Epithelial cell of proximal tubule (primary cell): ENCODE data around the gene RAPGEF4. TPM values are rescaled to one million over a fixed set of nuclear protein-coding genes. Genes with fewer than 3 reads are reported as not detected.

Experiments
- DNase-seq: peaks from one replicate; pipeline ENCODE4 v3.0.0-alpha.2; 2011; ENCODE audit warnings: low read depth
- H3K4me3 ChIP-seq: 2 replicates; pipeline ENCODE4 v1.5.1; 2011; ENCODE audit warnings: low read depth, mild to moderate bottlenecking, low read length
- total RNA-seq: library from RNA; depleted of rRNA; stranded (reverse); fragments of >200 nt; gene quantifications from 2 replicates; pipeline ENCODE4 v1.2.3, GENCODE V29; 2015
- TF ChIP-seq, protein P1 (sequence below): conservative IDR thresholded peaks from 2 replicates; pipeline ENCODE4 v1.5.1; 2012; ENCODE audit warnings: low read depth, mild to moderate bottlenecking, low read length

RAPGEF4 gene
- total RNA-seq, 1 donor from 2014 or later, result 0.81 TPM

DNA sequence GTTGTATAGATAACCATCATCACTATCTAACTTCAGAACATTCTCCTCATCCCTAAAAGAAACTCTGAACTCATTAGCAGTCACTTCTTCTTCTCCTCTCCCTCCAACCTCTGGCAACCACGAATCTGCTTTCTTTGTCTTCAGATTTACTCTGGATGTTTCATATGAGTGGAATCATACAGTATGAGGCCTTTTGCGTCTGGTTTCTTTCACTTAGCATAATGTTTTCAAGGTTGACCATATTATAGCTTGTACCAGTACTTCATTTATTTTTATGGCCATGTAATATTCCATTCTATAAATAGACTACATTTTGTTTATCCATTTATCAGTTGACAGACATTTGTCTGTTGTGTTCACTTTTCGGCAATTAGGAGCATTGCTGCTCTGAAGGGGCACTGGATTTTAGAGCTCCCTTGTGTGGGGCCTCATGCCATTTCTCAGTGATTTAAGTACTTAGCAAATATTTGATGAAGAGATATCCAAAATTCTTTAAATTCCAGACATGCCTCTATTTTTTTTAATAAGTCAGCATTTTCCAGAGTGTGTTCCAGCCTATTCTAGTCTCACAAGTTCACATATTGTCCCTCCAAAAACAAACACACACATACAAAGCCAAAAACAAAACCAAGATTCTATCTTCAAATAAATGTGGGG, 317.5 kb downstream of the RAPGEF4 start:
- H3K4me3 ChIP-seq, result no peak overlapping the region
- TF ChIP-seq, protein P1, sequence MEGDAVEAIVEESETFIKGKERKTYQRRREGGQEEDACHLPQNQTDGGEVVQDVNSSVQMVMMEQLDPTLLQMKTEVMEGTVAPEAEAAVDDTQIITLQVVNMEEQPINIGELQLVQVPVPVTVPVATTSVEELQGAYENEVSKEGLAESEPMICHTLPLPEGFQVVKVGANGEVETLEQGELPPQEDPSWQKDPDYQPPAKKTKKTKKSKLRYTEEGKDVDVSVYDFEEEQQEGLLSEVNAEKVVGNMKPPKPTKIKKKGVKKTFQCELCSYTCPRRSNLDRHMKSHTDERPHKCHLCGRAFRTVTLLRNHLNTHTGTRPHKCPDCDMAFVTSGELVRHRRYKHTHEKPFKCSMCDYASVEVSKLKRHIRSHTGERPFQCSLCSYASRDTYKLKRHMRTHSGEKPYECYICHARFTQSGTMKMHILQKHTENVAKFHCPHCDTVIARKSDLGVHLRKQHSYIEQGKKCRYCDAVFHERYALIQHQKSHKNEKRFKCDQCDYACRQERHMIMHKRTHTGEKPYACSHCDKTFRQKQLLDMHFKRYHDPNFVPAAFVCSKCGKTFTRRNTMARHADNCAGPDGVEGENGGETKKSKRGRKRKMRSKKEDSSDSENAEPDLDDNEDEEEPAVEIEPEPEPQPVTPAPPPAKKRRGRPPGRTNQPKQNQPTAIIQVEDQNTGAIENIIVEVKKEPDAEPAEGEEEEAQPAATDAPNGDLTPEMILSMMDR, result no peak
- DNase-seq, result no peak

DNA sequence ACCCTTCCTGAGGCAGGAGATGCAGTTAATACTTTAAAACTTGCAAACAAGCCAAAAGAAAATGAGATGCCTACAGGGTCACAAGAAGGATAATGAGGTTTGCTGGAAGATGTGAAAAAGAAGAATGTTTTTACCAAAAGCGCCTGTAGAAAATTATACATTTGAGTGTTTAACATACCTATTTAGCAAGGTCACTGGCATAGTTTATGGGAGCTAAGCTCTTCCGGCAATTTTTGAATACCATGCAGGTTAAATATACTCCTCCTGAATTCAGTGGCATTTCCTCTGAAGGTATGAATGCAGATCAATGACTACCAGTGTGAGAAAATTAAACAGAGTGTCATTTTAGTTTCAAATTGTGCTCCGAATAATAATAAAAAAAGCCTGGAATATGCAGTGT, 318.8 kb downstream of the RAPGEF4 start:
- TF ChIP-seq, protein P1, result no peak
- DNase-seq, result no peak

DNA sequence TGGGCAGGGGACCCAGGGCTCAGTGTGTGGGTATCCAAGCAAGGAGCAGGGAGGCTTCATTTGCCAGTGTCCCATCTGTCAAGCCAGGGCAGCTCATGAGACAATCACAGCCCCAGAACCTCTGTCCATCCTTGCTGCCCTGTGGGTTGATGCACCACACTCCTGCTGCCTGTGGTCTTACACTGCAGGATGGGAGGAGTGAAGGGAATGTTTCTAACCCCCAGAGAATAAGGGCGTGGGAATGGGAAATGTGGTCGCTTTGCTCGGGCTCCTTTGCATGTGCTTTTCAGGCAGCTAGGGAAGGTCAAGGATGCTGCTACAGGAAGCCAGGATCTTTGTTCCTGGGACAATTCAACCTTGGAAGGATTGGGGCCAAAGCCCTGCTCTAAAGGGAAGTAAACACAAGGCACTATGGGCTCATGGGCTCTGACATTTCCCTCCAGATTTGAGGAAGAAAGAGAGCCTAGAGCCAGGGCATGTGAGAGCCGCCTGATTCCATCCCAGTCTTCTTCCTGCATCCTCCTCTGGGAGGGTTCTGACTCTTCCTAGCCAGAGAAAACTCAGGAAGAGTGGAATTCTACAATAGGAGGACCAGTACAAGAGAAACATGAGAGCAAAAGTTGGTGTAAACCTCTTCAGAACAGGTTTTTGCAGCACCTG, 321.2 kb downstream of the RAPGEF4 start:
- H3K4me3 ChIP-seq, result no peak overlapping the region
- no peak for DNase-seq
- TF ChIP-seq, protein P1, result no peak

More for the DNA sequence above, 318.8 kb downstream of the RAPGEF4 start:
- H3K4me3 ChIP-seq, result no peak overlapping the region

DNA sequence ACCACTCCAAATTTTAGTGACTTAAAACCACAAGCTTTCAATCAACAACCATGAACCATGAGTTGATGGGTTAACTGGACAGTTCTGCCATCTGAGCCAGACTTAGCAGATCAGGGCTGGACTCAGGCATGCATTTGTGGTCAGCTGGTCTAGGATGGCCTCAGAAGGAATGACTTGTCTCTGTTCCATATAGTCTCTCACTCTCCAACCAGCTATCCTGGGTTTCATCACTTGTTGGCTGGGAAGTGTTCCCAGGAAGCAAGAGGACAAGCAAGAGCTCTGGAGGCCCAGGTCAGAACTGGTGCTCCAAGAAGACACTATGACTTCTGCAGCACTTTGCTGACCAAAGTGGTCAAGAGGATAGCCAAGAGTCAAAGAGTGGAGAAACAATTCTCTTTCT, 322.5 kb downstream of the RAPGEF4 start:
- TF ChIP-seq, protein P1, result no peak
- no peak overlapping the region for H3K4me3 ChIP-seq
- no peak for DNase-seq

DNA sequence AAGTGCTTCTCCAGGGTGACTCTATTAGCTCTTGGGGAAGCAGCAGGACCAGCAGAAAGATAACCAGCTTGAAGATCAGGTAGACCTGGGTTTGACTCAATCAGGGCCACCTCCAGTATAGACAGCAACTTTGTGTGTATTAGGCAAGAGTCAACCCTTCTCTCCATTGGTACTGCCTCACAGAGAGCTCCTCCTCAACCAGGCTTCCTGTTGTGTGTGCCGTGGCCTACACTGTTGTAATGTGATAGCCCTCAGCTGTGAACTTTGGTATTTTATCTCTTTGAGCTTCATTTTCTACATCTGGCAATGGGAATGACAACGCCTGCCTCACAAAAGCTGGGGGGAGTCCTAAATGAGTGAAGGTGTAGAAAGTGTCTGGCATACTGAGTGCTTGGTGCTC, 323.0 kb downstream of the RAPGEF4 start:
- no peak for DNase-seq
- TF ChIP-seq, protein P1, result no peak
- H3K4me3 ChIP-seq, result no peak overlapping the region

DNA sequence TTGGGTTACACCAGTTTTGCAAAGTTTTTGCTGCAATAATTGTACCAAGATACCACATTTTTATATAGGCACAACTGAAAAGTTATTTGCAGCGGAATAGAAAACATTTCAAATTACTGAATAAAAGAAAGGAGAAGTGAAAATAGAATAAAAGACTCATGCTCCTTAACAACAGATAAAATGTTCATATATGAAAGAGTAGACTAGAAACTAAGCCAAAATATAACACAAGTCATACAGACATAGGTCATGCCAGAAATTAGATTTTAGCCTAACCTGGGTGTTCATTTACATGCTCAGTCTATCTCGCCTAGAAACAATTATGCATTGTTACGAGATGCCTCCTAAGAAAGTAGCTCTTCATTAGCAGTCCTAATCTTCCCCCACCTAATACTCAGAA, 323.6 kb downstream of the RAPGEF4 start:
- TF ChIP-seq, protein P1, result no peak
- no peak for DNase-seq
- no peak overlapping the region for H3K4me3 ChIP-seq
